ENCODE data around the gene GSTM4. TPM values are rescaled to one million over a fixed set of nuclear protein-coding genes. Genes with fewer than 3 reads are reported as not detected.

Gene GSTM4
- total RNA-seq, 4 donors from 2014 or later, result 16.3 to 47.0 (median 35.2) TPM

DNA sequence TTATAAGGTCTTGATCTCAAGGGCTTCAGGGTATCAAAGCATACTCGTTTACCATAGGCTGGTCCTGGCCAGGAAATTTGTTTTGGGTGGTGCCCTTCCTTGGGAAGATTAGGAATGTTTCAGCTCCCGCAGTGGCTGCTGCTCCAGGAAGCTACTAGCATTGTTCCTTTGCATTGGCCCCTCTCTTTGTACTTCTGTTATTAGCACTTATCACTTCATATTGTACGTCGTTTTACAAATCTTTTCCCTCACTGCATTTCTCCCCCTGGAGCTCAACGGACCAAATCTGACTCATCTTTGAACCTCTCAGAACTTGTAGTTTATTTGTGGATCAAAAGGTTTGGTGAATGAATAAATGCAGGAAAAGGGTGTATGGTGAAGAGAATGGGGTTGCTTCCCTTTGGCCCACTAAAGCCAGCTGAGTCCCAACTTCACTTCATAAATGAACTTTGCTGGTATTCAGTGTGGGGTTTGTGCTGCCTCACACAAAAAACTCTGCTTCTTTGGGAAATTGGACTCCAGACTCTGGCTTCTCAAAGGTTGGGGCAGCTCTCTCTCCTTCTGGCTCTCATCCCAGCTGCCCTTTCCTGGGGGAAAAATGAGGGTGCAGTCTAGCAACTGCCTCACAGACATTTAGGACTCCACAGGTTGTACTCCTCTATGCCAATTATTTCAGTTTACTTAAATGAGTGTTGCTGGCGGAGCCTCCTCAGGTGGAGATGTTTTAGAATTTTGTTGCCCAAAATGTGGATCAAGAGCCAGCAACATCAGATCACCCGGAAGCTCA, 42.3 kb upstream of the GSTM4 start:
- no peak for TF ChIP-seq EP300 (IDR thresholded peaks at IDR 0.05)
- TF ChIP-seq, protein P1, sequence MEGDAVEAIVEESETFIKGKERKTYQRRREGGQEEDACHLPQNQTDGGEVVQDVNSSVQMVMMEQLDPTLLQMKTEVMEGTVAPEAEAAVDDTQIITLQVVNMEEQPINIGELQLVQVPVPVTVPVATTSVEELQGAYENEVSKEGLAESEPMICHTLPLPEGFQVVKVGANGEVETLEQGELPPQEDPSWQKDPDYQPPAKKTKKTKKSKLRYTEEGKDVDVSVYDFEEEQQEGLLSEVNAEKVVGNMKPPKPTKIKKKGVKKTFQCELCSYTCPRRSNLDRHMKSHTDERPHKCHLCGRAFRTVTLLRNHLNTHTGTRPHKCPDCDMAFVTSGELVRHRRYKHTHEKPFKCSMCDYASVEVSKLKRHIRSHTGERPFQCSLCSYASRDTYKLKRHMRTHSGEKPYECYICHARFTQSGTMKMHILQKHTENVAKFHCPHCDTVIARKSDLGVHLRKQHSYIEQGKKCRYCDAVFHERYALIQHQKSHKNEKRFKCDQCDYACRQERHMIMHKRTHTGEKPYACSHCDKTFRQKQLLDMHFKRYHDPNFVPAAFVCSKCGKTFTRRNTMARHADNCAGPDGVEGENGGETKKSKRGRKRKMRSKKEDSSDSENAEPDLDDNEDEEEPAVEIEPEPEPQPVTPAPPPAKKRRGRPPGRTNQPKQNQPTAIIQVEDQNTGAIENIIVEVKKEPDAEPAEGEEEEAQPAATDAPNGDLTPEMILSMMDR (IDR thresholded peaks at IDR 0.05), result no peak
- TF ChIP-seq POLR2A (IDR thresholded peaks at IDR 0.05), result no peak
- H3K36me3 ChIP-seq, result no peaks in the 10 kb centered on the region
- no peak overlapping the region for H3K27ac ChIP-seq
- no peaks in the 10 kb centered on the region for H3K9me3 ChIP-seq
- peaks cover 0 to 15% (median 5%) of the 10 kb centered on the region in 4 donors for H3K4me1 ChIP-seq
- WGBS, 2 donors, result 39 to 54% methylated on average over 7 of the region's 7 CpGs
- no peaks in the 10 kb centered on the region for H3K27me3 ChIP-seq
- no peak overlapping the region for H3K4me3 ChIP-seq
- no peak for DNase-seq (ENCODE audit: low spot score in 2 of 2)

DNA sequence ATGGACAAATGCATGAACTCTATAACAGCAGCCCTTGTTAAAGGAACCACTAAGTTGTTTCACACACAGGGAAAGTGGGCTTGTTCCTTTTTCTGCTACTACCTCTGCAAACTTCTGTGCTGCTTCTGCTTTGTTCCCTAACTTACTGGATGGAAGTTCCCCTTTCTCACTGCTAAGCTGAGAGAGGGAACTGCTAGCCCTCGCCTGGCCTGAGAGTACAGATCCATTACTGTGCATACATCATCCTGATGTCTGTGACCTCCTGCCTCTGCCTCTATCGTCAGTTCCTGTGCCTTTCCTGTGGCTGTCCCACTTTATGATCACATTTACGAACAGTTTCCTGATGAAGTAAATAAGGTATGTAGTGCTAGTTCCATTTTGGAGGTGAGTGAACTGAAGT, 40.0 kb upstream of the GSTM4 start:
- WGBS, 2 donors, result 54 to 65% methylated on average over 3 of the region's 3 CpGs
- Histone ChIP-seq H3K4me1 (peaks cover 0 to 31% (median 10%) of the 10 kb centered on the region in 4 donors), H3K27me3 (no peaks in the 10 kb centered on the region), H3K36me3 (no peaks in the 10 kb centered on the region), H3K9me3 (no peaks in the 10 kb centered on the region), H3K4me3 (no peak overlapping the region), H3K27ac (peak overlapping the region in 1 of 4 donors; percentile 68)
- DNase-seq (ENCODE audit: low spot score in 2 of 2), result no peak
- TF ChIP-seq EP300 (IDR thresholded peaks at IDR 0.05), result peak in 1 of 2 donors; percentile 58
- TF ChIP-seq, protein P1 (IDR thresholded peaks at IDR 0.05), result no peak

- H3K4me1 ChIP-seq, result peaks cover 0 to 36% (median 14%) of the 10 kb centered on the region in 4 donors
- H3K27ac ChIP-seq, result peak overlapping the region in 2 of 4 donors; percentile 68 to 77
- no peaks in the 10 kb centered on the region for H3K27me3 ChIP-seq
- WGBS, 2 donors, result 53 to 59% methylated on average over 3 of the region's 3 CpGs
- H3K4me3 ChIP-seq, result no peak overlapping the region
- H3K9me3 ChIP-seq, result no peaks in the 10 kb centered on the region
- H3K36me3 ChIP-seq, result no peaks in the 10 kb centered on the region
- DNase-seq (ENCODE audit: low spot score in 2 of 2), result no peak
- TF ChIP-seq, protein P1 (IDR thresholded peaks at IDR 0.05), result no peak
- TF ChIP-seq POLR2A (IDR thresholded peaks at IDR 0.05), result no peak
These were observed 39.5 kb upstream of the GSTM4 start for GRCh38 chr1:109616391-109616790.

DNA sequence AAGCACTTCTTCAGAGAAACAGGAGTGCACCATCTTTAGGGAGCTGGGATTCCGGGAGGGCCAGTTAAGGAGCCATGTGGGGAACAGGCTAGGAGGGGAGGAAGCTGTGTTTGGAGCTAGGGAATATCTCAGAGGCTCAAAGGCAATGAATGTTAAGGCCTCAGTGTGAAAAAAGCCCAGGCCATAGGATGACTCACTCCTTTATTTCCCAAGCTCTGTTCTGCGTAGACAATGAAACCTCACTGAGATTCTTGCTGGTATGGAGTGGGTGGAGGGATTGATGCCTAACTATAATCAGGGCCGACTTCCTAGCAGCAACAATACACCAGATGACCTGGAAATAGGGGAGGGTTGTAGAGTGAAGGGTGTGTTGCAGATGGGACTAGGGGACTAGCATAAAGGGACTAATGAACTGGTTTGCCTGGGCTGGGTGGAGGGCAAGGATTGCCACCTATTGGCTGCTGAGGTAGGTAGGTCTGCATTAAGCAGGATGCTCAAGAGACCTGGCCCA, 38.6 kb upstream of the GSTM4 start:
- TF ChIP-seq POLR2A (IDR thresholded peaks at IDR 0.05) (no peak), EP300 (IDR thresholded peaks at IDR 0.05) (peak in 1 of 2 donors; percentile 16)
- TF ChIP-seq, protein P1 (IDR thresholded peaks at IDR 0.05), result no peak
- H3K4me1 ChIP-seq, result peaks cover 0 to 45% (median 21%) of the 10 kb centered on the region in 4 donors
- H3K9me3 ChIP-seq, result no peaks in the 10 kb centered on the region
- H3K27me3 ChIP-seq, result no peaks in the 10 kb centered on the region
- H3K27ac ChIP-seq, result peak overlapping the region in 2 of 4 donors; percentile 68 to 77
- 32 to 34% methylated on average over 3 of the region's 3 CpGs for WGBS, 2 donors
- no peaks in the 10 kb centered on the region for H3K36me3 ChIP-seq
- no peak overlapping the region for H3K4me3 ChIP-seq
- no peak for DNase-seq (ENCODE audit: low spot score in 2 of 2)

Data from tibial nerve (tissue), 4 donors.